ENCODE data around the gene PTBP1. TPM values are rescaled to one million over a fixed set of nuclear protein-coding genes. Genes with fewer than 3 reads are reported as not detected.

PTBP1 gene
- total RNA-seq, 1 donor from 2014 or later: 210 TPM

GRCh38 chr19:752652-753517 lies 44.4 kb upstream of the PTBP1 start:
- no peaks in the 10 kb centered on the region for H3K4me1 ChIP-seq
- no peak overlapping the region for H3K4me3 ChIP-seq
- TF ChIP-seq, protein P1, sequence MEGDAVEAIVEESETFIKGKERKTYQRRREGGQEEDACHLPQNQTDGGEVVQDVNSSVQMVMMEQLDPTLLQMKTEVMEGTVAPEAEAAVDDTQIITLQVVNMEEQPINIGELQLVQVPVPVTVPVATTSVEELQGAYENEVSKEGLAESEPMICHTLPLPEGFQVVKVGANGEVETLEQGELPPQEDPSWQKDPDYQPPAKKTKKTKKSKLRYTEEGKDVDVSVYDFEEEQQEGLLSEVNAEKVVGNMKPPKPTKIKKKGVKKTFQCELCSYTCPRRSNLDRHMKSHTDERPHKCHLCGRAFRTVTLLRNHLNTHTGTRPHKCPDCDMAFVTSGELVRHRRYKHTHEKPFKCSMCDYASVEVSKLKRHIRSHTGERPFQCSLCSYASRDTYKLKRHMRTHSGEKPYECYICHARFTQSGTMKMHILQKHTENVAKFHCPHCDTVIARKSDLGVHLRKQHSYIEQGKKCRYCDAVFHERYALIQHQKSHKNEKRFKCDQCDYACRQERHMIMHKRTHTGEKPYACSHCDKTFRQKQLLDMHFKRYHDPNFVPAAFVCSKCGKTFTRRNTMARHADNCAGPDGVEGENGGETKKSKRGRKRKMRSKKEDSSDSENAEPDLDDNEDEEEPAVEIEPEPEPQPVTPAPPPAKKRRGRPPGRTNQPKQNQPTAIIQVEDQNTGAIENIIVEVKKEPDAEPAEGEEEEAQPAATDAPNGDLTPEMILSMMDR (IDR thresholded peaks at IDR 0.05): no peak
- H3K9me3 ChIP-seq: peaks cover 0 to 2% of the 10 kb centered on the region in 2 donors
- no peak for DNase-seq (ENCODE audit: low spot score in 2 of 2)
- no peak overlapping the region for H3K27ac ChIP-seq
- H3K27me3 ChIP-seq: peaks cover 3% of the 10 kb centered on the region
- H3K36me3 ChIP-seq: no peaks in the 10 kb centered on the region
- intact Hi-C loops (cut with DNase I): no loop called here

DNA sequence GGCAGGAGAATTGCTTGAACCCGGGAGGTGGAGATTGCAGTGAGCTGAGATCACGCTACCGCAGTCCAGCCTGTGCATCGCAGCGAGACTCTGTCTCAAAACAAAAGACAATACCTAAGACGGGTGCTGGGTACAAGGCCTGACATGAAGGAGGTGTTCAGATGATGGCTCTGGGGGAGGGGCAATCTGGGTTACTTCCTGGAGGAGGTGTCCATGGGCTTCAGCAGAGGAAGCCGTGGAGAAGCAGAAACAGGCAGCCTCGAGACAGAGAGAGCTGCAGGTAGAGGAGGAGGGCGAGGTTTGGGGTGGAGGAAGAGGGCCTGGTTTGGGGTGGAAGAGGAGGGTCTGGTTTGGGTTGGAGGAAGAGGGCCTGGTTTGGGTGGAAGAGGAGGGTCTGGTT lies 42.7 kb upstream of the PTBP1 start:
- H3K27me3 ChIP-seq: peaks cover 3% of the 10 kb centered on the region
- H3K4me3 ChIP-seq: no peak overlapping the region
- H3K9me3 ChIP-seq: peaks cover 3 to 11% of the 10 kb centered on the region in 2 donors
- DNase-seq (ENCODE audit: low spot score in 2 of 2): no peak
- H3K4me1 ChIP-seq: no peaks in the 10 kb centered on the region
- no peak overlapping the region for H3K27ac ChIP-seq
- TF ChIP-seq, protein P1 (IDR thresholded peaks at IDR 0.05): no peak
- no peaks in the 10 kb centered on the region for H3K36me3 ChIP-seq
- intact Hi-C loops (cut with DNase I): no loop called here

GRCh38 chr19:755063-755462 lies 42.2 kb upstream of the PTBP1 start:
- peaks cover 3 to 11% of the 10 kb centered on the region in 2 donors for H3K9me3 ChIP-seq
- H3K27ac ChIP-seq: no peak overlapping the region
- no peak for DNase-seq (ENCODE audit: low spot score in 2 of 2)
- no peaks in the 10 kb centered on the region for H3K36me3 ChIP-seq
- TF ChIP-seq, protein P1 (IDR thresholded peaks at IDR 0.05): no peak
- H3K27me3 ChIP-seq: peaks cover 3% of the 10 kb centered on the region
- H3K4me3 ChIP-seq: no peak overlapping the region
- intact Hi-C loops (cut with DNase I): no loop called here
- H3K4me1 ChIP-seq: no peaks in the 10 kb centered on the region

- H3K27me3 ChIP-seq: peaks cover 3% of the 10 kb centered on the region
- no peaks in the 10 kb centered on the region for H3K36me3 ChIP-seq
- intact Hi-C loops (cut with DNase I): no loop called here
- H3K27ac ChIP-seq: no peak overlapping the region
- TF ChIP-seq, protein P1 (IDR thresholded peaks at IDR 0.05): no peak
- H3K4me3 ChIP-seq: no peak overlapping the region
- no peaks in the 10 kb centered on the region for H3K4me1 ChIP-seq
- DNase-seq (ENCODE audit: low spot score in 2 of 2): no peak
- H3K9me3 ChIP-seq: peaks cover 3 to 11% of the 10 kb centered on the region in 2 donors
Measured at GRCh38 chr19:756236-756635, 41.0 kb upstream of the PTBP1 start.

DNA sequence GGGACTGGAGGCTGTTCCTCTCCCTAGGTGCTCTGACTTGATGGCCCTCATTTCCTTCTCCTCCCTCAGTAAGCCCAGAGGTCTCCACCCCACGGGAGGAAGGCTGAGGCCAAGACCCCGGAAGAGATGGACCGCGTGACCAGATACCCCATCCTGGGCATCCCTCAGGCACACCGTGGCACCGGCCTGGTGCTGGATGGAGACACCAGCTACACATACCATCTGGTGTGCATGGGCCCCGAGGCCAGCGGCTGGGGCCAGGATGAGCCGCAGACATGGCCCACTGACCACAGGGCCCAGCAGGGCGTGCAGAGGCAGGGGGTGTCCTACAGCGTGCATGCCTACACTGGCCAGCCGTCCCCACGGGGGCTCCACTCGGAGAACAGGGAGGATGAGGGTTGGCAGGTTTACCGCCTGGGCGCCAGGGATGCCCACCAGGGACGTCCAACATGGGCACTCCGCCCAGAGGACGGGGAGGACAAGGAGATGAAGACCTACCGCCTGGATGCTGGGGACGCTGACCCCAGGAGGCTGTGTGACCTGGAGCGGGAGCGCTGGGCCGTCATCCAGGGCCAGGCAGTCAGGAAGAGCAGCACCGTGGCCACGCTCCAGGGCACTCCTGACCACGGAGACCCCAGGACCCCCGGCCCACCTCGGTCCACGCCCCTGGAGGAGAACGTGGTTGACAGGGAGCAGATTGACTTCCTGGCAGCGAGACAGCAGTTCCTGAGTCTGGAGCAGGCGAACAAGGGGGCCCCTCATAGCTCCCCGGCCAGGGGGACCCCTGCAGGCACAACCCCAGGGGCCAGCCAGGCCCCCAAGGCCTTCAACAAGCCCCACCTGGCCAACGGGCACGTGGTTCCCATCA lies 40.2 kb upstream of the PTBP1 start:
- Histone ChIP-seq H3K4me3 (no peak overlapping the region), H3K27me3 (no peaks in the 10 kb centered on the region), H3K27ac (no peak overlapping the region), H3K9me3 (peaks cover 3 to 11% of the 10 kb centered on the region in 2 donors), H3K4me1 (no peaks in the 10 kb centered on the region), H3K36me3 (no peaks in the 10 kb centered on the region)
- TF ChIP-seq, protein P1 (IDR thresholded peaks at IDR 0.05): no peak
- DNase-seq (ENCODE audit: low spot score in 2 of 2): no peak
- intact Hi-C loops (cut with DNase I): no loop called here
